Amniotic stem cell (primary cell): ENCODE measurements around the gene TTC39A.
"Not testable (repeated sequence)": the region's sequence is repeated elsewhere in the genome, so short reads cannot be mapped to it uniquely, and the experiment has no call there.

Experiments
- DNase-seq: peaks from one replicate; lab custom pipeline; 2025; lab: John Stamatoyannopoulos, UW

Gene TTC39A

GRCh38 chr1:51336711-51337110 is 6.3 kb upstream of the TTC39A start:
- DNase-seq = no peak

DNA sequence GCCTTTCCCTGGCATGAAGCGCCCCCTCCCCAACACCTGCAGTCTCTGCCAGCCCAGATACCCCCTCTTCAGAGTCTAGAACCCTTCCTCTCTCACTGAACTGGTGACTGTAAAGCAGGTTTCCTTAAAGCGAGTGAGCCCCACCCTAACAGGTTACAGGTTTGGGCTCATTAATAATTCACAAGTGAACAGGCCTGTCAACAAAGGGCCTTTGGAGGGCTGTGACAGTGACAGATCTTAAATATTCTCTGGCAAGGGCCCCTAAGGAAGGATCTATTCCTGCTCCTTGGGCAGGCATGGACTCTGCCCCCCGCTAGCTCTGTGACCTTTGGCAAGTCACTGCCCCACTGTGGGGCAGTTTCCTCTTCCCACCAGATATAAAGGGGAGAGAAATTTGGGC is 5.6 kb upstream of the TTC39A start:
- DNase-seq = no peak

DNA sequence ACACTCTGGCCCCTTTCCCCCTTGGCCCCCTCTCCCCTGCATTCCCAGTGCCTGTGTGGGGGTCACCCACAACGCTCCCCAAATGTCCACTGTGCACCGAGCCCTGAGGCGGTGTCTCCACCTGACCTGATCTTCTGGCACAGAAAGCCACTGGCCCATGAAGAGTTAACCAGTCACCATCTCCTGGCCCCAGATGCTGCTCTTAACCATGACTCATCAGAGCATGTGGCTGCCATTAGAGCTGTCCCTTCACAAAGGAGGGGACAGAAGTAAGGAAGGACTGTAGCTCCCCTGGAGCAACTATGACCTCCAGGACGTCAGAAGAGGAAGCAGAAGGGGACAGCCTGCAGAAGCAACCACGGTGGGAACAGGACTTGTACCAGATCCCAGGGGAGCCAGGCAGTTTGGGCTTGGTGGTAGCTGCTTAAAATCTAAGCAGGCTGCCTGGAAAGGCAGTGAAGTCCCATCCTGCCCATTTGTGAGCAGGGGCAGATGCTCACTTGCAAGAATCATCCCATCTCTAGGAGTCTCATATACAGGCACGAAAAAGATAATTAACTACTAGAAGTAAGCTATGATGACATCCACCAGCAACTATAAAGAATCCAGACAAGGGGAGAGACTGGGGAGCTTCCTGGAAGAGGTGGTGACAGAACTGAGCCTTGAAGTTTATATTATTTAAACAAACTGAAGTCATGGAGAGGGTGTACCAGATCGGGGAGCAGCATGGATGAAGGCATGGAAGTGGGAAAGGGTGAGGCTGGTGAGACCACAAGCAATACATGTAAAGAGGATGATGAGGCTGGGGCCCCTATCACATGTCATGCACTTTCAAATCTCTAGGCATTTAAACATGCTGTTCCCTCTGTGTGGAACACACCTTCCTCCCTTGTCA is 1.1 kb upstream of the TTC39A start:
- DNase-seq = no peak

- DNase-seq = no peak
Observed at GRCh38 chr1:51329443-51330325, 678 bp downstream of the TTC39A start.

DNA sequence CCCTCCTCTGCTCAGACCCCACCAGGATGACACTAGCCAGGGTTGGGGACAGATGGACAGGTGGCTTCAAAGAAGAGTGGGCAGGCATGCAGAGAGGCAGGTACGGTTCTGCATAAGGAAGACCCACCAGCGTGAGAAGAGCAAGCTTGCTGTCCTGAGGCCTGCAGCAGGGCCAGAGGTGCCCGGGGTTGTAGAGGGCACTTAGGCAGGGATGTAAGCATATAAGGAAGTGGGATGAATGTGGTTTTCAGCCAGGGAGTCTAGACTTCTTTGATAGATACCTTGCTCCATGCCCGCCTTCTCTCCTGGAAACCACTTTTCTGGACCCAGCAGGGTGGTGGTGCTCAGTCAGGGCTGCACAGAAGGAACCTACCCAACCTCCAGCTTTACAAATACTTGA is 1.4 kb downstream of the TTC39A start:
- no peak for DNase-seq

GRCh38 chr1:51328279-51328678 is 2.1 kb downstream of the TTC39A start:
- DNase-seq = no peak

DNA sequence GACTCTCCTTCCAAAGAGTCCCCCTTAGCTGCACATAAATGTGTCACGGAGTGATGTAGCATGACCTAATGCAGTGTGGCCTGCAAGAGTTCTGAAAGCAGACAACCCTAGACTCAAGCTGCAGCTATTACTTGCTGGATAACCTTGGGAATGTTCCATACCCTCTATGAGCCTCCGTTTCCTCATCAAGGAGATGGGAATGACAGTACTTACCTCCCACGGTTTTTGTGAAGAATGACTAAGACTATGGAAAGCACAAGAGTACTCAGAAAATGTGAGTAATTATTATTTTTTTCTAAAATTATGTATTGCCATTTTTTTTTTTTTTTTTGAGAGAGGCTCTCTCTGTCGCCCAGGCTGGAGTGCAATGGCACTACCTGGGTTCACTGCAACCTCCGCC is 3.0 kb downstream of the TTC39A start:
- DNase-seq = no peak

- no peak for DNase-seq
Observed at GRCh38 chr1:51326839-51327238, 3.5 kb downstream of the TTC39A start.

DNA sequence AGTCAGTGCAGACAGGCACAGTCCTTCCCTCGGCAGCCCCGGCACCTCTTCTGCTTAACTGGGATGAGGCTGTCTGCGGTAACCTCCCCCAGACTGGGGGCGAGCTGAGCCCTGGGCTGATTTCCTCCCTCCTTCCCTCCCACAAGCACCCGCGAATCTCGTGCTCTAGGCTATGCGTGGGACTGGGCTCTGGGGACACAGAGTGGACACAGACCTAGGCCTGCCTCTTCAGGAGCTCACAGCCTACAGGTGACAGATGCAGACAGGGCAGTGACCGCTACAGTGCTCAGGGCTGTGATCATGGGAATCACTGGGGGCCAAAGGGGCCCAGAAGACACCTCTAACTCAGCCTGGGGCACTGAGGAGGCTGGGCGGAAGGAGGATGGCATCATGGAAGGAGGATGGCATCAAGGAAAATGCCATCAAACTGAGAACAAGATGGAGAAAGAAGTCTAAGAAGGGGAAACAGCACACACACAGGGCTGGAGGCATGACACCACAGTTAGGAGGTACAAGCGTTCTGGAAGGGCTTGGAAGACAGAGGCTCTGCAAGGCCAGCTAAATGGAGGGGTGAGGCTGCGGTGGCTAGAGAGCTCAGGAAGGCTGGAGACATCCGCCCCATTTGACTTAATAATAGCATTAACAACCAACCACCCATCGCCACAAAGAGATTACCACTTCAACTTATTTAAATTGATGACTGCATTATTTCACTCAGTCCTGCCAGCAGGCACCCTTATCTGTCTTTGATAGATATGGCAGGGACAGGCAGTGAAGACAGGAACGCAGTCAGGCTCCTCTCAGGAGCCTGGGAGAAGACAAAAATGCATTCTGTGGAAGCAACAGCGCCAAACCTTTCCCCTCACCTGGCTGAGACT is 4.2 kb downstream of the TTC39A start:
- no peak for DNase-seq

GRCh38 chr1:51325391-51325790 is 5.0 kb downstream of the TTC39A start:
- no peak for DNase-seq

GRCh38 chr1:51325011-51325385 is 5.4 kb downstream of the TTC39A start:
- not testable (repeated sequence) for DNase-seq

- DNase-seq = no peak
Observed at GRCh38 chr1:51324251-51325010, 5.9 kb downstream of the TTC39A start.

- no peak for DNase-seq
Observed at GRCh38 chr1:51323778-51324177, 6.6 kb downstream of the TTC39A start.

DNA sequence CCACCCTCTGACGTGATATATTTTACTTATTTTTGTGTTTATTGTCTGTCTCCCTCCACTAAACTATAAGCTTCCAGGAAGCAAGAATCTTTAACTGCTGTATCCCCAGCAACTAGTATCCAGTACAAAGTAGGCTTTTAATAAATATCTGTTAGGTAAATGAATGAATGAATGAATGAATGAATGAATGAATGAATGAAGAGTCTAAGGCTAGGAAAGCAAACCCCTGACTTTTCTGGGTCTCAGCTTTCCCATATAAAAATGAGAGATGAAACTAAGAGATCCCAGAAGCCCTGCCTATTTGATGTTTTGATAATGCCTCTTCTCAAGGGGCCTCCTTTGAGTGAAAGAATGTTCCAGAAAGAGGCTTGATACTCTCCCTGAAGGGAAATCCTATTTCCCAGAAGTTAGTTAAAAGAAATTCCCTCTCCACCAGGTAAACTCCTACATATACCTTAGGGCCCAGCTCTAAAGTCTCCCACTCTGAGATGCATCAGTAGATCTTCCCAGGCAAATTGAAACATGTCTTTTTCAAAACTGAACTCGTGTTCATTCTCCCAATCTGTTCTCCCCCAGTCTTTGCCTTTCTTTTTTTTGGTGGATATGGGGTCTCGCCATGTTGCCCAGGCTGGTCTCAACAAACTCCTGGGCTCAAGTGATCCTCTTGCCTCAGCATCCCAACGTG is 7.8 kb downstream of the TTC39A start:
- no peak for DNase-seq

DNA sequence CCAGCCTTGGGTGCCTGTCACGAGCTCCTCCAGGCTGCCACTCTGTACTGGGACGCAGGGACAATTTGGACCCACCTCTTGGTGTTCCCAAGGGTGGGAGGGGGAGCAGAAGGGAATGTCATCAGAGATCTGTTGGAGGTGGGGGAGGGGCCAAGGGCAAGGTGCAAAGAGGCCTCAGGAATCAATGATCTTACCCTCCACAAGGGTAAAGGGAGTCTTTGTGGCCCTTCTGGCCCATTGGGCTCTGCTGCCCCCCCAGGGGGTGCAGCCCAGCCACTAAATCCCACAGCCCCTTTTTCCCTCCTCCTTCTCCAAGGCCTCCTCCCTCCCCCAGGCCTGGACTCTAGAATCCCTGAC is 8.5 kb downstream of the TTC39A start:
- no peak for DNase-seq

- DNase-seq = no peak
Observed at GRCh38 chr1:51320967-51321923, 9.1 kb downstream of the TTC39A start.

DNA sequence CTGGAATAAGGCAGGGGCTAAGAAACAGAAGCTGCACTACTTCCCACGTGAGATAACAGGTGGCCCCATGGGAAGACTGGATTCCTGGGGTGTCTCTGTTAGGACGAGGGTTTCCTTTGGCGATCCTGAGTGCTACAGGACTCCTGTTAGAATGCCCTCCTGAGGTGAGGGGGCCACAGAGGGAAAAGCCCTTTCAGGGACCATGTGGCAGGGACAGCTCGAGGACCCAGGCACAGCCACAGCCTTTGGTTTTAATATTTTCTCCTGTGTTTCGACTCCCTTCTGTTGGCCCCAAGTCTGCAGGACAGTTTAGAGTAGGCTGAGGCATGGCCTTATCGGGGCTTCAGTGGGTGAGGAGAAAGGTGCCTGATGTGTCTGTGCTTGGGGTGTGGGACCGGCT is 12.6 kb downstream of the TTC39A start:
- no peak for DNase-seq

DNA sequence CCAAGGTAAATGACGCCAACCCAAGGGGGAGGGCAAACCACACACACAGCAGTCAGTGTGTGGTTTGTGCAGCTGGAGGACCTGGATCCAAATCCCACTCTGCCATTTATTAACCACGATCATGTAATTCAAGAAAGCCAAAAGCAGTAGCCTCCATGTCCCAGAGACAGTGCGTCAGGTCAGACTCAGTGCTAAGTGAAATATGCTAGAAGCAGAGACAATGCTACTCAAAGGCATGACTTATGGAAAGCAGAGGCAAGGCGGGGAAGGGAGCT is 13.6 kb downstream of the TTC39A start:
- no peak for DNase-seq

DNA sequence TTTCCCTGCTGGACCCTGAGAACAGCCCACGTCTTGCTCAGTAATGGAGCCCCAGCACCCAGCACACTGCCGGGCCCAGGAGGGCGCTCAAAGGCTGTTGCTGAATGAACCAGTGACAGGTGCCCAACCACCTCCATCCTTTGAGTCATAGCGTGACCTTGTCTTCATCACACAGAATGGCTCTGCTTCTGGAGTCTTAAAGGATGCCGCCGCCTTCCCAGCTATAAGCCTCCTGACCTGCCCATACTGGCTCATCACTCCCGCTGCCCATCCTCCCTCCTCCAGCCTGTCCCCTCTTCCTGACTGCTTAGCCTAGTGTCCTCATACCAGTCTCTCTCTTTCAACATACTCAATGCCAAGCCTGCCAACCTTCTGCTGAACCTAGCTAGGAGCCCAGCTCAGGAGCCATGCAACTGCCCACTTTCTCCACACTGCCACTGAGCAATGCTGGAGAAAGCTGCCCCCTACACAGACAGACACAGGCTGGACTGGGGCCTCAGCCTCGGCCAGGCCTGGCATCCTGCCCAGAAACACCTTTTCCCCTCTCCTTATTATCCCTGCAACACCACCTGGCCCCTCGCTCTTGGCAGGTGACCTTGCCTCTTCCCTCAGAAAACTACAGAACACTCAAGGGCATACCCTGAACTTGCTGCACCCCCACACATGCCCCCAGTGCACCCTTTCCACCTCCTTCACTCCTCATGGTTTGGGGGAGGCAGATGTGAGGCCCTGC is 14.1 kb downstream of the TTC39A start:
- DNase-seq = no peak
